Fibroblast of pulmonary artery (primary cell): ENCODE data around the gene TMEM164.

Experiments
- DNase-seq: peaks from one replicate; pipeline ENCODE4 v3.0.0-alpha.2; 2010; ENCODE audit warnings: low read depth
- H3K4me3 ChIP-seq: replicated peaks from 2 replicates; pipeline ENCODE4 v1.5.1; 2011; ENCODE audit warnings: low read depth, mild to moderate bottlenecking, control low read depth, low read length, moderate library complexity
- TF ChIP-seq, protein P1 (sequence below): IDR thresholded peaks from 2 replicates; pipeline ENCODE4 v1.5.1; 2011; ENCODE audit warnings: mild to moderate bottlenecking, control low read depth, low read length, inconsistent platforms; ENCODE audit errors: missing control alignments

The TMEM164 gene

DNA sequence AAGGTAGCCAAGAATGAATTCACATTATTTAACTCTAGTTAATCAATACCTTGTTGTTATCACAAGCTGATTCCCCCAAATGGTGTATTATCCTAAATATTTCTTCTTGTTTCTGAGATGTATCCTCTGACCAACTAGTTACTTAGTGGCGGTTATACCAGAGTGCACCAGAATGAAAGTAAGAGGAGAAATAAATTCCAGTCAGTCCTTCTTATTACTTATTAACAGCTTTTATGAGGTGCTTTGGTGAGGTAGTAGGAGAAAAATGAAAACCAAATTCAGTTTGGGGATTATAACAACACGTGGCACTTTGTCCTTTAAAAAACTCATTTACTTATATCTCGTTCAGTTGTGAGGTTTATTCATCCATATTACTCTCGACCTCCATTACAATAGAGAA is 213.1 kb downstream of the TMEM164 start:
- no peak for DNase-seq
- TF ChIP-seq, protein P1, sequence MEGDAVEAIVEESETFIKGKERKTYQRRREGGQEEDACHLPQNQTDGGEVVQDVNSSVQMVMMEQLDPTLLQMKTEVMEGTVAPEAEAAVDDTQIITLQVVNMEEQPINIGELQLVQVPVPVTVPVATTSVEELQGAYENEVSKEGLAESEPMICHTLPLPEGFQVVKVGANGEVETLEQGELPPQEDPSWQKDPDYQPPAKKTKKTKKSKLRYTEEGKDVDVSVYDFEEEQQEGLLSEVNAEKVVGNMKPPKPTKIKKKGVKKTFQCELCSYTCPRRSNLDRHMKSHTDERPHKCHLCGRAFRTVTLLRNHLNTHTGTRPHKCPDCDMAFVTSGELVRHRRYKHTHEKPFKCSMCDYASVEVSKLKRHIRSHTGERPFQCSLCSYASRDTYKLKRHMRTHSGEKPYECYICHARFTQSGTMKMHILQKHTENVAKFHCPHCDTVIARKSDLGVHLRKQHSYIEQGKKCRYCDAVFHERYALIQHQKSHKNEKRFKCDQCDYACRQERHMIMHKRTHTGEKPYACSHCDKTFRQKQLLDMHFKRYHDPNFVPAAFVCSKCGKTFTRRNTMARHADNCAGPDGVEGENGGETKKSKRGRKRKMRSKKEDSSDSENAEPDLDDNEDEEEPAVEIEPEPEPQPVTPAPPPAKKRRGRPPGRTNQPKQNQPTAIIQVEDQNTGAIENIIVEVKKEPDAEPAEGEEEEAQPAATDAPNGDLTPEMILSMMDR: no peak
- no peak overlapping the region for H3K4me3 ChIP-seq

DNA sequence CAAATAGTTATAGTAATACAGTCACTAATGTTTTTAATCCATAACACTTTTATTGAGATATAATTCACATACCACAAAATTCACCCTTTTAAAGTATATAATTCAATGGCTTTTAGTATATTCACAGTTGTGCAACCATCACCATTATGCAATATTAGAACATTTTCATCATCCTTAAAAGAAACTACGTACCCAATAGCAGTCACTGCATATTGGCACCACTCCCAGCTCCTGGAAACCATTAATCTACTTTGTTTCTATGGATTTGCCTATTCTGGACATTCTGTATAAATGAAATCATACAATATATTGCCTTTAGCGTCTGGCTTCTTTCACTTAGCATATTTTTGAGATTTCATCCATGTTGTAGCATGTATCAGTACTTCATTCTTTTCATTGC is 215.7 kb downstream of the TMEM164 start:
- peak; percentile 91 for DNase-seq
- TF ChIP-seq, protein P1: no peak
- no peak overlapping the region for H3K4me3 ChIP-seq

DNA sequence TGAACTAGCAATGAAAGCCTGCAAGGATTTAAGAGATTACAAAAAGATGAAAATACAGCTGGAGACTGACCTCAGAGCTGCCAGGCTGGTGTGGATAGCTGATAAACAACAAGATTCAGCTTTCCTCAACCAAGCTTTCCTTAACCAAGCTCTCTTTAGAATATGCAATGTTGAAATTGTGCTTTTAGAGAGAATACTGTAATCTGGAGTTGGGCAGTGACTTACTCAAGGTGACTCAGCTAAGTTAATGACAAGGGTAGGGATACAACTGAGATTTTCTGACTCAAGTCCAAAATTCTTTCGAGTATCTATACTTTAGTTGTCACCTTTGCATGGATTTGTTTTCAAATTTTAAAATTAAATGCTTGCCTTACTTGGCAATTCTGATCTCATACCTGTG is 217.0 kb downstream of the TMEM164 start:
- DNase-seq: peak; percentile 56
- TF ChIP-seq, protein P1: no peak
- no peak overlapping the region for H3K4me3 ChIP-seq

DNA sequence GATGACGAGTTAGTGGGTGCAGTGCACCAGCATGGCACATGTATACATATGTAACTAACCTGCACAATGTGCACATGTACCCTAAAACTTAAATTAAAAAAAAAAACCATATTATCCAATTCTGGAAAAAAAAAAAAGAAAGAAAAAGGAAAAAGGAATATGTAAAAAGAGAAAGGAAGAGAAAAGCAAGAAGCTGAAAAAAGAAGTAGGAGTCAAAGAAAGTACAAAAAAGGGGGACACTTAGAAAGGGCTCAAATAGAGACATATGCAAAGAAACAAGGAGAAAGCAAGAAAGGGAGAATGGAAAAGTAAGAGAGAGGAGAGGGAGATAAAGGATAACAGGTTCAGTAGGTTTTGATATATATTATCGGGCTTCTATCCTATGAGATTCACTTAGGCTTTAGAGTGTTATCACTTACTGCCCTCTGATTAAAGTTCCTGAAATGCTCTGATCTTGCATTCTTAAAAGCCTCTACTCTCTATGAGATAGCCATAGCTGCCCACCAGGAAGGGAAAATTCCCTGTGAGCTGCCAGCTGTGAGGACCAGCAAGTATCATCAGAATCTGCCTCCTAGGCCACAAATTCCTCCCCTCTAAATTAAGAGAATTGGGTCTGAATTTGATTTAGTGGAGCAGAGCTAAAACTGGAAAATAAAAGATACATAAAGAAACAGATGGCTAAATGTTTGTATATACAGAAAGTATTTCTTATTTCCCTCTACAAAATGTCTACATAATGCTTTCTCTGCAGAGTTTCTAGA is 219.8 kb downstream of the TMEM164 start:
- no peak overlapping the region for H3K4me3 ChIP-seq
- TF ChIP-seq, protein P1: no peak
- DNase-seq: no peak

DNA sequence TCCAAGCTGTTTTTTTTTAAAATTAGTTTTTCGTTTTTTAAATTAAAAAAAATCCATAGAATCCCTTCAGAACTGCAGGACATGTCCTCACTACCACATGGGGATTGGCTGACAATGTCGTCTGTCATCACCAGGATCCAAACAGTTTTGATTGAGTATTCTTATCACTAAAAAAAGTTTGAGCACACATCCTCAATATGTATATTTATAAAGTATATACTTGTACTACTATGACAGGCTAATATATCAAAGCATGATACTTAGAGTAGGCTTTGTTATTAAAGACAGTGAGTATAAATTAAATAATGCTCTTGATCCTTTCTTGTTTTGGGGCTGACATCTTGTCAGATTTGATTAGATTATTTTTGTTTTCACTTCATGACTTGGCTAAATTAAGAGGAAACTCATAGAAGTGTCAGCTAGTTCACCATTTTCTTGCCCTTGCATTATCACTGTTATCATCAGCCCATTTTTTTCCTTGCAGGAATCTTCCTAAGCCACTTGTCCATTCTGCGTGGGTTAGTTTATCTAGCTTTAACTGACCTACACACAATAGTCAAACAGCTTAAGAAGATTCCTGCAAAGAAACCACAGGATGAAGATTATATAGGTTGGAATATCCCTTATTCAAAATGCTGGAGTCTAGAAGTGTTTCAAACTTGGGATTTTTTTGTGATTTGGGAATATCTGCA is 222.2 kb downstream of the TMEM164 start:
- H3K4me3 ChIP-seq: no peak overlapping the region
- TF ChIP-seq, protein P1: no peak
- DNase-seq: no peak

DNA sequence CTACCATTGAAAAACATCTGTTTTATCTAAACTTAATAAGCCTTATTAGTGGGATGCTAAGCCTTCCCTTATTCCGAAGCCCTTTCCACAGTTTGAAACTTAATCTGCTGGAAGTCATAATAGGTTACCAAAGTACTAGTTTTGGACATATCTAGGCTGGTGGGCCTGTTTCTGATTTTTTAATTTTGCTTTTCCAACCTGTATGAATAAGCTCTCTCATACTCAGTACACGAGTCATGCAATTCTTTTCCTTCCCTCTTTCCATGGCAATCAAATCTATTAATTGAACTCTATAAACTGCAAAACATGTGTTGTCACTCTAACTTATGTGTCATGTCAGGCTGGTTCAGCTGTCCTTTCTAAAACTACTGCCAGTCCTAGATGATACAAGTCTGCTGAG is 224.0 kb downstream of the TMEM164 start:
- TF ChIP-seq, protein P1: no peak

More for the DNA sequence above, 224.0 kb downstream of the TMEM164 start:
- H3K4me3 ChIP-seq: no peak overlapping the region
- no peak for DNase-seq
